NCI-H510A (cell line): Measurements from ENCODE around the gene TAPBPL.
"Not testable (repeated sequence)": the region's sequence is repeated elsewhere in the genome, so short reads cannot be mapped to it uniquely, and the experiment has no call there.

ENCODE experiments used
- DNase-seq: peaks from one replicate; lab custom pipeline; 2025; lab: John Stamatoyannopoulos, UW

TAPBPL gene

GRCh38 chr12:6451348-6452244, at the start of gene TAPBPL:
TAPBPL (plus strand) TSS chr12:6452042; CDS start chr12:6452249, 207 bp downstream.
- peak; percentile 77 for DNase-seq

- DNase-seq: no peak
Measured at GRCh38 chr12:6404390-6404789, 47.5 kb upstream of the TAPBPL start.

GRCh38 chr12:6405963-6406362, 45.9 kb upstream of the TAPBPL start:
- DNase-seq: no peak

- DNase-seq: no peak
Measured at GRCh38 chr12:6407236-6407954, 44.4 kb upstream of the TAPBPL start.

- no peak for DNase-seq
Measured at GRCh38 chr12:6416596-6416995, 35.2 kb upstream of the TAPBPL start.

- DNase-seq: no peak
Measured at GRCh38 chr12:6418796-6419195, 33.0 kb upstream of the TAPBPL start.

GRCh38 chr12:6420364-6420763, 31.5 kb upstream of the TAPBPL start:
- no peak for DNase-seq

GRCh38 chr12:6423267-6424007, 28.4 kb upstream of the TAPBPL start:
- peak; percentile 49 for DNase-seq

GRCh38 chr12:6424008-6424347, 27.9 kb upstream of the TAPBPL start:
- DNase-seq: no peak

GRCh38 chr12:6424866-6425265, 27.0 kb upstream of the TAPBPL start:
- no peak for DNase-seq

- DNase-seq: no peak
Measured at GRCh38 chr12:6425590-6426531, 26.0 kb upstream of the TAPBPL start.

- no peak for DNase-seq
Measured at GRCh38 chr12:6426882-6427671, 24.8 kb upstream of the TAPBPL start.

- DNase-seq: not testable (repeated sequence)
Measured at GRCh38 chr12:6427796-6428195, 24.0 kb upstream of the TAPBPL start.

GRCh38 chr12:6428326-6428725, 23.5 kb upstream of the TAPBPL start:
- DNase-seq: no peak

GRCh38 chr12:6430124-6430989, 21.5 kb upstream of the TAPBPL start:
- DNase-seq: no peak

- DNase-seq: no peak
Measured at GRCh38 chr12:6432991-6433390, 18.9 kb upstream of the TAPBPL start.

- DNase-seq: no peak
Measured at GRCh38 chr12:6434205-6435140, 17.4 kb upstream of the TAPBPL start.

- no peak for DNase-seq
Measured at GRCh38 chr12:6435961-6436715, 15.7 kb upstream of the TAPBPL start.
